Measurements from ENCODE around the gene TUBGCP3.
A peak's percentile ranks its signal among the peaks of the same experiment; 100 is the strongest.

Gene TUBGCP3

GRCh38 chr13:112579310-112579843, 8.6 kb downstream of the TUBGCP3 start:
- TF ChIP-seq, protein P1, sequence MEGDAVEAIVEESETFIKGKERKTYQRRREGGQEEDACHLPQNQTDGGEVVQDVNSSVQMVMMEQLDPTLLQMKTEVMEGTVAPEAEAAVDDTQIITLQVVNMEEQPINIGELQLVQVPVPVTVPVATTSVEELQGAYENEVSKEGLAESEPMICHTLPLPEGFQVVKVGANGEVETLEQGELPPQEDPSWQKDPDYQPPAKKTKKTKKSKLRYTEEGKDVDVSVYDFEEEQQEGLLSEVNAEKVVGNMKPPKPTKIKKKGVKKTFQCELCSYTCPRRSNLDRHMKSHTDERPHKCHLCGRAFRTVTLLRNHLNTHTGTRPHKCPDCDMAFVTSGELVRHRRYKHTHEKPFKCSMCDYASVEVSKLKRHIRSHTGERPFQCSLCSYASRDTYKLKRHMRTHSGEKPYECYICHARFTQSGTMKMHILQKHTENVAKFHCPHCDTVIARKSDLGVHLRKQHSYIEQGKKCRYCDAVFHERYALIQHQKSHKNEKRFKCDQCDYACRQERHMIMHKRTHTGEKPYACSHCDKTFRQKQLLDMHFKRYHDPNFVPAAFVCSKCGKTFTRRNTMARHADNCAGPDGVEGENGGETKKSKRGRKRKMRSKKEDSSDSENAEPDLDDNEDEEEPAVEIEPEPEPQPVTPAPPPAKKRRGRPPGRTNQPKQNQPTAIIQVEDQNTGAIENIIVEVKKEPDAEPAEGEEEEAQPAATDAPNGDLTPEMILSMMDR (conservative IDR thresholded peaks at IDR 0.05; ENCODE audit: low read depth, low read length) = no peak
- DNase-seq (ENCODE audit: low read depth) = no peak

GRCh38 chr13:112576768-112577167, 11.2 kb downstream of the TUBGCP3 start:
- no peak for DNase-seq (ENCODE audit: low read depth)
- no peak overlapping the region for H3K4me3 ChIP-seq (ENCODE audit: low read length)
- TF ChIP-seq, protein P1 (conservative IDR thresholded peaks at IDR 0.05; ENCODE audit: low read depth, low read length) = no peak

More at GRCh38 chr13:112579310-112579843, 8.6 kb downstream of the TUBGCP3 start:
- no peak overlapping the region for H3K4me3 ChIP-seq (ENCODE audit: low read length)

- H3K4me3 ChIP-seq (ENCODE audit: low read length) = no peak overlapping the region
- DNase-seq (ENCODE audit: low read depth) = no peak
- TF ChIP-seq, protein P1 (conservative IDR thresholded peaks at IDR 0.05; ENCODE audit: low read depth, low read length) = no peak
These were observed 11.8 kb downstream of the TUBGCP3 start for GRCh38 chr13:112576191-112576590.

DNA sequence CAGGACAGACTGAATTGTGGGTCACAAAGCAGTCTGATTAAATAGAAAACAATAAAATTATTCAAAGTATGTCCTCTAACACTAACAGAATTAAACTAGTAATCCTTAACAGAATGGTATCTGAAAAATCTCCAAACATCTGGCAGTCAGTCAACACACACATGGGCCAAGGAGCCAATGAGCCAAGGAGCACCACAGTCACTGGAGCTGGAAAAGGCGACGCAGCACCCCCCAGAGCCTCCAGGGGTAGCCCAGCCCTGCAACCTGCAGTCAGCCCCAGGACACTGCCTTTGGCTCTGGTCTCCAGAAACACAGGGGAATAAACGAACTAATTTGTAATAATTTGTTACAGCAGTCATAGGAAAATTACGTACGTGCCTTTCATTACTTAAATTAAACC, 12.3 kb downstream of the TUBGCP3 start:
- no peak for DNase-seq (ENCODE audit: low read depth)
- TF ChIP-seq, protein P1 (conservative IDR thresholded peaks at IDR 0.05; ENCODE audit: low read depth, low read length) = peak; percentile 16
- no peak overlapping the region for H3K4me3 ChIP-seq (ENCODE audit: low read length)

GRCh38 chr13:112574834-112575613, 12.9 kb downstream of the TUBGCP3 start:
- TF ChIP-seq, protein P1 (conservative IDR thresholded peaks at IDR 0.05; ENCODE audit: low read depth, low read length) = no peak
- no peak overlapping the region for H3K4me3 ChIP-seq (ENCODE audit: low read length)
- no peak for DNase-seq (ENCODE audit: low read depth)

- no peak for DNase-seq (ENCODE audit: low read depth)
- no peak overlapping the region for H3K4me3 ChIP-seq (ENCODE audit: low read length)
- TF ChIP-seq, protein P1 (conservative IDR thresholded peaks at IDR 0.05; ENCODE audit: low read depth, low read length) = no peak
These were observed 13.5 kb downstream of the TUBGCP3 start for GRCh38 chr13:112574416-112574815.

DNA sequence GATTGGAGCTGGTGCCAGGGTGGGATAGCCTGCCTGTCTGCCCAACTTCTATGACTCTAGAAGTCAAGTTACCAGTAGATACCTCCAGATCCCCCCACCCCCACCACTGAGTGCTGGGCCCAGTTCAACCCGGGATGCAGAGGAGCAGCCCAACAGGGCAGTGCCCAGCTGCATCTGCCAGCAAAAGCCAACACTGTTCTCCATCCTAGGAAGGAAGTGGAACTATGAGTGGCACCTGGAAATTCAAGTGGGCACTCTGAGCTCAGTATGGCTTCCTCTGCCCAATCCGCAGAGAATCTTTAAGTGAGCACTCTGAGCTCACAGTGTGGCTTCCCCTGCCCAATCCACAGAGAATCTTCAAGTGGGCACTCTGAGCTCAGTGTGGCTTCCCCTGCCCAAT, 14.2 kb downstream of the TUBGCP3 start:
- no peak for DNase-seq (ENCODE audit: low read depth)
- TF ChIP-seq, protein P1 (conservative IDR thresholded peaks at IDR 0.05; ENCODE audit: low read depth, low read length) = no peak
- H3K4me3 ChIP-seq (ENCODE audit: low read length) = no peak overlapping the region
